ENCODE data around the gene UCKL1. TPM values are rescaled to one million over a fixed set of nuclear protein-coding genes. Genes with fewer than 3 reads are reported as not detected.
"Not testable (repeated sequence)": the region's sequence is repeated elsewhere in the genome, so short reads cannot be mapped to it uniquely, and the experiment has no call there.

The UCKL1 gene
- total and polyA plus RNA-seq, 9 donors = 24.8 to 56.5 (median 43.5) TPM

DNA sequence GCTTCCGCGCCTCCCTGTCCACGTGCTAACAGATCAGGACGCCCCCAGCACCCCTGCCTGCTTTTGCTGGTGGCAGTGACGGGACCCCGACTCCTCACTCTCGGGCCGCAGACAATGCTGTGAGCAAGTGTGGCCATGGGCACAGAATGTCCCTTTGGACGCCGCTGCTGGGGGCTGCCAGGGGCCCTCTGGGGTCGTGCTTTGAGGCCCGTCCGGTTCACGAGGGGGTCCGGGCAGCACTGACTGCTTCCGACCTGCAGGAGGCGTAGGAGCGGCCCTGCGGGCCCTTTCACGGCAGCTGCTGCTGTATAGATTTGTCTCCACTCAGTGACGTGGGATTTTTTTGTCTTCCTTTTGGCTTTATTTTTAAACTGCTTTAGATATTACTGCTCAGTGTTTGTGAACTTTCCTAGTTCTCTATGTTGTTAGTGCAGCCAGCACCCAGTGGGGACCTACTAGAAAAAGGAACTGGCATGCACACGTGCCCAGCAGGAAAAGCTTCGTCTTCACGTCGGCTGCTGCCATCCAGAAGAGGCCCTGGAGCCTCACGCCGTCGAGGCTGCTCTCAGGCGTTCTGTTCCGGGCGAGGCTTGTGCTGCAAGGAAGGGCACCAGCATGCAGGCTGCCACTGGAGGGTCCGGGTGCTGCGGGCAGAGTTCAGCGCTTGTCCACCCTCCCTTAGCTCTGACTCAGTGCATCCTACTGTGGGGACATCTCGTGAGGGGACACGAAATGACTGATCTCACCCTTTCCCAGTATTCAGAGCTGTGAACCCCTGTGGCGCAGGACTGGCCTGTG is 21.7 kb downstream of the UCKL1 start:
- no peaks in the 10 kb centered on the region for H3K27me3 ChIP-seq (ENCODE audit: control insufficient read depth, insufficient read depth, low read length)
- no peaks in the 10 kb centered on the region for H3K9me3 ChIP-seq (replicated peaks; ENCODE audit: control insufficient read depth, low read depth, low read length)
- H3K36me3 ChIP-seq (ENCODE audit: control insufficient read depth, insufficient read depth, low read length) = peaks cover 67% of the 10 kb centered on the region
- no peak for DNase-seq
- H3K27ac ChIP-seq (ENCODE audit: low read length) = no peak overlapping the region
- no peak overlapping the region for H3K4me3 ChIP-seq (ENCODE audit: low read length)
- H3K4me1 ChIP-seq (ENCODE audit: control insufficient read depth, insufficient read depth, low read length) = no peaks in the 10 kb centered on the region
- 72% methylated on average over 29 of the region's 37 CpGs for WGBS (ENCODE audit: insufficient coverage)

DNA sequence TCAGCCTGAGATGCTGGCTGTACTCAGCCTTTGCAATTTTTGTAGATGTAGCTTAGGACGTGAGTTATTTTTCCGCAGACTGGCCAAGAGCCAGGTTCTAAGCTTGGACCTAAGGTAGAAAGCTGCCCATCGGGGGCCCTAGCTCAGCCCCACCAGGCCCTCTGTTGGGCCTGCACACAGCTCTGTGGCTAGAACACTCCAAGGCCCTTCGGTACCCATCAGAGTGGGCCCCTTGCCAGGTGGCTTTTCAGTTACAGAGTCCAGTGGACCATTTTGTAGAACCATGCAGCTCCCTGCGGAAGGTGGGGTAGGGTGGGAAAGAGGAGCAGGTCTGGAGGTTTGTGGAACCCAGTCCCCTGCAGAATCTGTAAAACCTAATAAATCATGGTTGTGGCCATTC is 22.6 kb downstream of the UCKL1 start:
- Histone ChIP-seq H3K4me3 (ENCODE audit: low read length) (no peak overlapping the region), H3K36me3 (ENCODE audit: control insufficient read depth, insufficient read depth, low read length) (peaks cover 66% of the 10 kb centered on the region), H3K27me3 (ENCODE audit: control insufficient read depth, insufficient read depth, low read length) (no peaks in the 10 kb centered on the region), H3K27ac (ENCODE audit: low read length) (no peak overlapping the region), H3K4me1 (ENCODE audit: control insufficient read depth, insufficient read depth, low read length) (no peaks in the 10 kb centered on the region), H3K9me3 (replicated peaks; ENCODE audit: control insufficient read depth, low read depth, low read length) (no peaks in the 10 kb centered on the region)
- no peak for DNase-seq
- whole genome bisulfite sequencing (ENCODE audit: insufficient coverage) = 60% methylated on average over 5 of the region's 5 CpGs

DNA sequence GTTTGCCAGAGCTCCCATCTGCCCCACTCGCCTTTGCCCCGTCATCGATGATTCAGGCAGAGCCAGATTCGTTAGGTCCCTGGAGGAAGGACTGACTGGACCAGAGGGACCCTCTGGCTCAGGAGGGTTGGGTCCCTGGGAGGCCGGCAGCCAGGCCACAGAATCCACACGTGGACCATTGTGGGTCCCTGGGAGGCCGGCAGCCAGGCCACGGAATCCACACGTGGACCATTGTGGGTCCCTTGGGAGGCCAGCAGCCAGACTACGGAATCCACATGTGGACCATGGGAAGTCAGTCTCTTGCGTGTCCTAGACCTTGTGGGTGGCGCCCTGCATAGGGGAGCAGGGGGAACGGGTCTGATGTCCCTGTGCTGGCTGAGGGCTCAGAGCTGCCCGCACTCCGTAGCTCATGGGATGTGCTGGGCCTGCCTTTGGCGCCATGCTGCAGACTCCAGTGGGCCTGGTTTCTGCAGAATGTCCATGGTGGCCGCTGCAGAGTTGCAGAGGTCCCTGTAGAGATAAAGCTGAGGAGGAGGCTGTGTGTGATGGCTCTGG is 23.5 kb downstream of the UCKL1 start:
- no peaks in the 10 kb centered on the region for H3K27me3 ChIP-seq (ENCODE audit: control insufficient read depth, insufficient read depth, low read length)
- 89% methylated on average over 16 of the region's 17 CpGs for WGBS (ENCODE audit: insufficient coverage)
- H3K9me3 ChIP-seq (replicated peaks; ENCODE audit: control insufficient read depth, low read depth, low read length) = no peaks in the 10 kb centered on the region
- H3K4me3 ChIP-seq (ENCODE audit: low read length) = no peak overlapping the region
- H3K27ac ChIP-seq (ENCODE audit: low read length) = no peak overlapping the region
- H3K36me3 ChIP-seq (ENCODE audit: control insufficient read depth, insufficient read depth, low read length) = peaks cover 74% of the 10 kb centered on the region
- DNase-seq = no peak
- no peaks in the 10 kb centered on the region for H3K4me1 ChIP-seq (ENCODE audit: control insufficient read depth, insufficient read depth, low read length)

DNA sequence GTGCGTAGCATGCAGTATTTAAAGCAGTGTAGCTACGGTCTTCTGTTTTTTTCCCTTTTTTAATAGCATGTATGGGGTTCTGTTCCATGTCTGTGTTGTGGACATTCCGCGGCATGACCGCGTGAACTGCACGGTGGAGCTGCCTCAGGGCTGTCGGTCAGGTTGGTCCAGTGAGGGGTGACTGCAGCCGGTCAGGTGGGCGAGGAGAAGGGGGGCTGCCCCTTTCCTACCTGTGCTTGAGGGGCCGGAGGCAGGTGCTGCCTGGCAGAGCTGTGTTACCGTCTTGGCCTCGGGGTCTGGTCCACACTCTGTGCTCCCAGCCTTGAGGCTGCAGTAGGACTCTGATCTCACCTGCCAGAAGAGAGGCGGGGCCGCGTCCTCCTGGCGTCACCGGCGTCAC is 24.5 kb downstream of the UCKL1 start:
- no peaks in the 10 kb centered on the region for H3K9me3 ChIP-seq (replicated peaks; ENCODE audit: control insufficient read depth, low read depth, low read length)
- H3K4me1 ChIP-seq (ENCODE audit: control insufficient read depth, insufficient read depth, low read length) = no peaks in the 10 kb centered on the region
- peaks cover 72% of the 10 kb centered on the region for H3K36me3 ChIP-seq (ENCODE audit: control insufficient read depth, insufficient read depth, low read length)
- H3K4me3 ChIP-seq (ENCODE audit: low read length) = no peak overlapping the region
- DNase-seq = no peak
- no peak overlapping the region for H3K27ac ChIP-seq (ENCODE audit: low read length)
- no peaks in the 10 kb centered on the region for H3K27me3 ChIP-seq (ENCODE audit: control insufficient read depth, insufficient read depth, low read length)
- 97% methylated on average over 10 of the region's 19 CpGs for WGBS (ENCODE audit: insufficient coverage)

DNA sequence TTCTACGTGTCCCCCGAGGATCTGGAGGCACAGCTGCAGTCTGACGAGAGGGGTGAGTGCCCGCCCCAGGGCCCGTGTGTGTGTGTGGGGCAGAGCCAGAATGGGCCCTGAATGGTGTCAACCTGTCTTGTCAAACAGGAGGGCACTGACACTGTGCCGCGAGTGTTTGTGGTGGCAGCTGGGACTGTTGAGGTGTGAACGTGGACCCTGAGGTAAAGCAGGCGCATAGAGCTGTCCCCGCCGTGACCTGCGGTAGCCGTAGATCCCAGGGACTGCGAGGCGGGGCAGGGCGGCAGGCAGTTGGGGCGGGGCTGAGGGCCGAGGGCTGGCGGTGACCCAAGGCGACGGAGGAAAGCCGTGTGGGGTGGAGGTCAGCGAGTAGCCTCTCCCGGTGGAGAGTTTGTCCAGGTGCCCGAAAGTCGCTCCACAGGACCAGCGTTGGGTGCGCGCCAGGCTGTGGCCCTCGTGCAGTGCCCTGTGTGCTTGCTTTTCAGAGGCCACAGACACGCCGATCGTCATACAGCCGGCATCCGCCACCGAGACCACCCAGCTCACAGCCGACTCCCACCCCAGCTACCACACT is 25.2 kb downstream of the UCKL1 start:
- DNase-seq = no peak
- H3K36me3 ChIP-seq (ENCODE audit: control insufficient read depth, insufficient read depth, low read length) = peaks cover 74% of the 10 kb centered on the region
- H3K27me3 ChIP-seq (ENCODE audit: control insufficient read depth, insufficient read depth, low read length) = no peaks in the 10 kb centered on the region
- H3K4me3 ChIP-seq (ENCODE audit: low read length) = no peak overlapping the region
- H3K4me1 ChIP-seq (ENCODE audit: control insufficient read depth, insufficient read depth, low read length) = no peaks in the 10 kb centered on the region
- H3K27ac ChIP-seq (ENCODE audit: low read length) = no peak overlapping the region
- 85% methylated on average over 37 of the region's 37 CpGs for WGBS (ENCODE audit: insufficient coverage)
- no peaks in the 10 kb centered on the region for H3K9me3 ChIP-seq (replicated peaks; ENCODE audit: control insufficient read depth, low read depth, low read length)

DNA sequence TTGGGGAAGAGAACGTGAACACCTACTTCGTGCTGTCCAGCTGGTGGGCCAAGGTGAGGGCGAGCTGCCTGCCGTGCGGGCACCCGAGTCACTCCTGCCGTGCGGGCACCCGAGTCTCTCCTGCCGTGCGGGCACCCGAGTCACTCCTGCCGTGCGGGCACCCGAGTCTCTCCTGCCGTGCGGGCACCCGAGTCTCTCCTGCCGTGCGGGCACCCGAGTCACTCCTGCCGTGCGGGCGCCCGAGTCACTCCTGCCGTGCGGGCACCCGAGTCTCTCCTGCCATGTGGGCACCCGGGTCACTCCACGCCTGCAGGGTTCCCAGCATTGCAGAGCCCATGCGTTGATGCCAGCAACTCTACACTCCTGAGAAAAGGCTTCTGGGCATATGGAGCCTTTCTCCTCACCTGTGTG is 26.7 kb downstream of the UCKL1 start:
- not testable (repeated sequence) for H3K27ac ChIP-seq (ENCODE audit: low read length); H3K27me3 ChIP-seq (ENCODE audit: control insufficient read depth, insufficient read depth, low read length); H3K9me3 ChIP-seq (replicated peaks; ENCODE audit: control insufficient read depth, low read depth, low read length); H3K4me1 ChIP-seq (ENCODE audit: control insufficient read depth, insufficient read depth, low read length); DNase-seq; H3K4me3 ChIP-seq (ENCODE audit: low read length)
- WGBS (ENCODE audit: insufficient coverage) = 96% methylated on average over 30 of the region's 31 CpGs
- peaks cover 59% of the 10 kb centered on the region for H3K36me3 ChIP-seq (ENCODE audit: control insufficient read depth, insufficient read depth, low read length)

DNA sequence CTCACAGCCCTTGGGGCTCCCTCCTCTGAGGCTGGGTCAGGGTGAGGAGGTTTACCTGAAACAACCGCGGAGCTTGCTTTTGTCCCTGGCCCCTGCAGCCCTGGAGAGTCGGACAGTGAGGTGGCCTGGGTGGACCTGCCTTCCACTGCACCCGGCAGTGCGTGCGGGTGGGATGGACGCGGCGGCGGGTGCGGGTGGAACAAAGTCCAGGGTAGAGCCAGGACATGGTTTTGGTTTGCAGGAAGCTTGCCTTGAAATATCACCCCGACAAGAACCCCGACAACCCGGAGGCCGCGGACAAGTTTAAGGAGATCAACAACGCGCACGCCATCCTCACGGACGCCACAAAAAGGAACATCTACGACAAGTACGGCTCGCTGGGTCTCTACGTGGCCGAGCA is 27.1 kb downstream of the UCKL1 start:
- 95% methylated on average over 26 of the region's 26 CpGs for WGBS (ENCODE audit: insufficient coverage)
- Histone ChIP-seq H3K4me3 (ENCODE audit: low read length) (no peak overlapping the region), H3K27me3 (ENCODE audit: control insufficient read depth, insufficient read depth, low read length) (no peaks in the 10 kb centered on the region), H3K9me3 (replicated peaks; ENCODE audit: control insufficient read depth, low read depth, low read length) (no peaks in the 10 kb centered on the region), H3K27ac (ENCODE audit: low read length) (no peak overlapping the region), H3K4me1 (ENCODE audit: control insufficient read depth, insufficient read depth, low read length) (no peaks in the 10 kb centered on the region), H3K36me3 (ENCODE audit: control insufficient read depth, insufficient read depth, low read length) (peaks cover 58% of the 10 kb centered on the region)
- no peak for DNase-seq

DNA sequence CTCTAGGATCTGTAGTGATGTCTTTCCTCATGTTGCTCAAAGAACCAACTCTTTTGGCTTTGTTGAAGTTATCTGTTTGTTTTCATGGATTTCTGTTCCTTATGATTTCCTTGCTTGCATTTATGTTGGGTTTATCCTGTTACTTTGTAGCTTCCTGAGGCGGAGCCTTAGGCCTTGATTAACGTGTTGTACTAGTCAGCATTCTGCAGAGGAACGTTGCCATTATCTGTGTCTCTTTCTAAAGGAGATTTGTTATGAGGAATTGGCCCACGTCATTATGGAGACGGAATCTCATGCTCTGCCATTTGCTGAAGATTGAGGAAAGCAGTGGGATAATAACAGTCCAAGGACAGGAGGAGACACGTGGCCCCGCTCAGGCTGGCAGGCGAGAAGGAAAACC is 29.9 kb downstream of the UCKL1 start:
- no peak overlapping the region for H3K27ac ChIP-seq (ENCODE audit: low read length)
- no peaks in the 10 kb centered on the region for H3K27me3 ChIP-seq (ENCODE audit: control insufficient read depth, insufficient read depth, low read length)
- no peak for DNase-seq
- H3K36me3 ChIP-seq (ENCODE audit: control insufficient read depth, insufficient read depth, low read length) = peaks cover 45% of the 10 kb centered on the region
- no peaks in the 10 kb centered on the region for H3K4me1 ChIP-seq (ENCODE audit: control insufficient read depth, insufficient read depth, low read length)
- WGBS (ENCODE audit: insufficient coverage) = 69% methylated on average over 8 of the region's 8 CpGs
- H3K4me3 ChIP-seq (ENCODE audit: low read length) = no peak overlapping the region
- H3K9me3 ChIP-seq (replicated peaks; ENCODE audit: control insufficient read depth, low read depth, low read length) = no peaks in the 10 kb centered on the region

DNA sequence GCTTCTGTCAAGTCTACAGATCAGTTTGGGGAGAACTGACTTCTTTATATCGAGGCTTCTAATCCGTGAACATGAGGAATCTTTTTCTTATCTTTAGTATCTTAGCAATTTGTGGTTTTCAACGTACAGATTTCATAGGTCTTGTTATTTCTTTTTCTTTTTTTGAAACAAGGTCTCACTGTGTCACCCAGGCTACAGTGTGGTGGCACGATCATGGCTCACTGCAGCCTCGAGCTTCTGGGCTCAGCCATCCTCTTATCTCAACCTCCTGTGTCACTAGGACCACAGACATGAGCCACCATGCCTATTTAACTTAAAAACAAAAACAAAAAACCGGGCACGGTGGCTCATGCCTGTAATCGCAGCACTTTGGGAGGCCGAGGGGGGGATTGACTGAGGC is 32.0 kb downstream of the UCKL1 start:
- H3K36me3 ChIP-seq (ENCODE audit: control insufficient read depth, insufficient read depth, low read length) = peaks cover 37% of the 10 kb centered on the region

DNA sequence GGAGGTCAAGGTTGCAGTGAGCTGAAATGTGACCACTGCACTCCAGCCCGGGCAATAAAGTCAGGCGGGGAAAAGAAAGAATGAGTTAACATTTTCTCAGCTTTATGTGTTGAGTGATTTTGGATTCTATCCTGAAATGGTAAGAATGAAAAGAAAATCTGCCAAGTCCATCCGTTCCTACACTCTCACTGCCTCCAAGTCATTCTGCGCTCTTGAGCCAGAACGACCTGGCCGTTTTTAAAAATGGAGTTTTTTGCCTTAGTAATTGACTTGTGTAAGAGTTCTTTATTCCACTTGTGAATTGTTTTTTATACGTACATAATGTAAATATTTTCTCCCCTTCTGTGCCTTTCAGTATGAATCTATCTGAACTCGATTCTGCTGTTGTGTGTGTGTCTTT is 32.6 kb downstream of the UCKL1 start:
- H3K4me3 ChIP-seq (ENCODE audit: low read length) = no peak overlapping the region
- no peaks in the 10 kb centered on the region for H3K27me3 ChIP-seq (ENCODE audit: control insufficient read depth, insufficient read depth, low read length)
- H3K36me3 ChIP-seq (ENCODE audit: control insufficient read depth, insufficient read depth, low read length) = peaks cover 36% of the 10 kb centered on the region
- H3K9me3 ChIP-seq (replicated peaks; ENCODE audit: control insufficient read depth, low read depth, low read length) = no peaks in the 10 kb centered on the region
- DNase-seq = peak; percentile 74
- no peaks in the 10 kb centered on the region for H3K4me1 ChIP-seq (ENCODE audit: control insufficient read depth, insufficient read depth, low read length)
- H3K27ac ChIP-seq (ENCODE audit: low read length) = no peak overlapping the region
- WGBS (ENCODE audit: insufficient coverage) = no CpG with 5 or more reads among the region's 8 CpGs

More for the DNA sequence above, 32.0 kb downstream of the UCKL1 start:
- no peaks in the 10 kb centered on the region for H3K4me1 ChIP-seq (ENCODE audit: control insufficient read depth, insufficient read depth, low read length)
- H3K27ac ChIP-seq (ENCODE audit: low read length) = no peak overlapping the region
- DNase-seq = no peak
- H3K27me3 ChIP-seq (ENCODE audit: control insufficient read depth, insufficient read depth, low read length) = no peaks in the 10 kb centered on the region
- WGBS (ENCODE audit: insufficient coverage) = no CpG with 5 or more reads among the region's 9 CpGs
- H3K9me3 ChIP-seq (replicated peaks; ENCODE audit: control insufficient read depth, low read depth, low read length) = no peaks in the 10 kb centered on the region
- H3K4me3 ChIP-seq (ENCODE audit: low read length) = no peak overlapping the region

Data from muscle of leg (tissue), 11 donors.